Measurements from ENCODE around the gene ZNF75A. TPM values are rescaled to one million over a fixed set of nuclear protein-coding genes. Genes with fewer than 3 reads are reported as not detected.

The ZNF75A gene
- total RNA-seq, 4 donors from 2014 or later, result 19.0 to 28.8 (median 27.3) TPM

- H3K27ac ChIP-seq, result no peak overlapping the region
- H3K9me3 ChIP-seq, result peaks cover 0 to 100% (median 5%) of the 10 kb centered on the region in 3 donors
- no peaks in the 10 kb centered on the region for H3K27me3 ChIP-seq
- H3K4me1 ChIP-seq, result peaks cover 0 to 11% (median 0%) of the 10 kb centered on the region in 3 donors
- 100% methylated on average over 1 to 4 of the region's 4 CpGs for WGBS, 2 donors (ENCODE audit: low coverage in 1 of 2)
- H3K36me3 ChIP-seq, result peaks cover 6 to 93% of the 10 kb centered on the region in 2 donors
- no peak overlapping the region for H3K4me3 ChIP-seq
- no peak for ATAC-seq
- TF ChIP-seq POLR2A (IDR thresholded peaks at IDR 0.05) (no peak), EP300 (IDR thresholded peaks at IDR 0.05) (no peak), POLR2AphosphoS5 (IDR thresholded peaks at IDR 0.05) (no peak)
- TF ChIP-seq, protein P1, sequence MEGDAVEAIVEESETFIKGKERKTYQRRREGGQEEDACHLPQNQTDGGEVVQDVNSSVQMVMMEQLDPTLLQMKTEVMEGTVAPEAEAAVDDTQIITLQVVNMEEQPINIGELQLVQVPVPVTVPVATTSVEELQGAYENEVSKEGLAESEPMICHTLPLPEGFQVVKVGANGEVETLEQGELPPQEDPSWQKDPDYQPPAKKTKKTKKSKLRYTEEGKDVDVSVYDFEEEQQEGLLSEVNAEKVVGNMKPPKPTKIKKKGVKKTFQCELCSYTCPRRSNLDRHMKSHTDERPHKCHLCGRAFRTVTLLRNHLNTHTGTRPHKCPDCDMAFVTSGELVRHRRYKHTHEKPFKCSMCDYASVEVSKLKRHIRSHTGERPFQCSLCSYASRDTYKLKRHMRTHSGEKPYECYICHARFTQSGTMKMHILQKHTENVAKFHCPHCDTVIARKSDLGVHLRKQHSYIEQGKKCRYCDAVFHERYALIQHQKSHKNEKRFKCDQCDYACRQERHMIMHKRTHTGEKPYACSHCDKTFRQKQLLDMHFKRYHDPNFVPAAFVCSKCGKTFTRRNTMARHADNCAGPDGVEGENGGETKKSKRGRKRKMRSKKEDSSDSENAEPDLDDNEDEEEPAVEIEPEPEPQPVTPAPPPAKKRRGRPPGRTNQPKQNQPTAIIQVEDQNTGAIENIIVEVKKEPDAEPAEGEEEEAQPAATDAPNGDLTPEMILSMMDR (IDR thresholded peaks at IDR 0.05), result no peak
Observed at GRCh38 chr16:3311496-3311895, 6.2 kb downstream of the ZNF75A start.

DNA sequence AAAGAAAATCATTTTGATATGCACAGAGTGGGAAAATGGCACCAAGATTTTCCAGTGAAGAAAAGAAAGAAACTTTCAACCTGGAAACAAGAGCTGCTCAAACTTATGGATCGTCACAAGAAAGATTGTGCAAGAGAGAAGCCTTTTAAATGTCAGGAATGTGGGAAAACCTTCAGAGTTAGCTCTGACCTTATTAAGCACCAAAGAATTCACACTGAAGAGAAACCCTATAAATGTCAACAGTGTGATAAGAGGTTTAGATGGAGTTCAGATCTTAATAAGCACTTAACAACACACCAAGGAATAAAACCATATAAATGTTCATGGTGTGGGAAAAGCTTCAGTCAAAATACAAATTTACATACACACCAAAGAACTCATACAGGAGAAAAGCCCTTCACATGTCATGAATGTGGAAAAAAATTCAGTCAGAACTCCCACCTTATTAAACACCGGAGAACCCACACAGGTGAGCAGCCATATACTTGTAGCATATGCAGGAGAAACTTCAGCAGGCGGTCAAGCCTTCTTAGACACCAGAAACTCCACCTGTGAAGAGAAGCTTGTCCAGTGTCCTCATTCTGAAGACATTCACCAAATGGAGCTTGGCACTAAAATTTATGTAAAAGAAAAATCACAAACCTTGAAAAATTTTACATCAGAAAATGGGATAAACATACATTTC, 12.2 kb downstream of the ZNF75A start:
- H3K4me3 ChIP-seq, result no peak overlapping the region
- no peak for ATAC-seq
- H3K9me3 ChIP-seq, result peaks cover 5 to 100% (median 9%) of the 10 kb centered on the region in 3 donors
- H3K27me3 ChIP-seq, result no peaks in the 10 kb centered on the region
- H3K36me3 ChIP-seq, result peaks cover 13 to 69% of the 10 kb centered on the region in 2 donors
- TF ChIP-seq, protein P1 (IDR thresholded peaks at IDR 0.05), result no peak
- no peak for TF ChIP-seq POLR2A (IDR thresholded peaks at IDR 0.05)
- H3K4me1 ChIP-seq, result no peaks in the 10 kb centered on the region
- H3K27ac ChIP-seq, result no peak overlapping the region
- 92 to 97% methylated on average over 2 to 3 of the region's 3 CpGs for WGBS, 2 donors (ENCODE audit: low coverage in 1 of 2)

- no peak for TF ChIP-seq EP300 (IDR thresholded peaks at IDR 0.05)
- TF ChIP-seq, protein P1 (IDR thresholded peaks at IDR 0.05), result no peak
- no peak for TF ChIP-seq POLR2A (IDR thresholded peaks at IDR 0.05)
- no peak for TF ChIP-seq POLR2AphosphoS5 (IDR thresholded peaks at IDR 0.05)
- Histone ChIP-seq H3K4me3 (no peak overlapping the region), H3K9me3 (peaks cover 0 to 95% (median 9%) of the 10 kb centered on the region in 3 donors), H3K36me3 (peaks cover 9 to 25% of the 10 kb centered on the region in 2 donors), H3K4me1 (no peaks in the 10 kb centered on the region), H3K27ac (no peak overlapping the region), H3K27me3 (no peaks in the 10 kb centered on the region)
- no peak for ATAC-seq
- WGBS, 2 donors (ENCODE audit: low coverage in 1 of 2), result 77 to 100% methylated on average over 1 to 2 of the region's 2 CpGs
Observed at GRCh38 chr16:3321816-3322215, 16.5 kb downstream of the ZNF75A start.

DNA sequence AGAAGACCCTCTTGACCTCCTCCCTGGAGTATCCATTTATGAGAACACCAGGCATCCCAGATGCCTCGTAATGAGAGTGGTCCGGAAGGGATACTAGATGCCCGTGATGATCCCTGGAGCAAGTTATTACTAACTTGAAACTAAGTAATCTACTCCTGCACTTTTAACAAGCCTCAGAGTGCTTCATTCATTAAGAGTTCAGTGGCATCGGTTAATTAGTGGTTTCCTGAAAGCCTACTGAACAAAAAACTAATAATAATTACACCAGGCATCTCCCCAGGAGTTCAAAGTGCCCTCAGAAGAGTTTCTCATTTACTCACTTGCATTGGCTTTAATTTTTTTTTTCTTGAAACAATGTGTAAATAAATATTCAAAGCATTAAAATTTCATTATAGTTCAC, 22.2 kb downstream of the ZNF75A start:
- H3K9me3 ChIP-seq, result peaks cover 0 to 45% (median 0%) of the 10 kb centered on the region in 3 donors

More for the DNA sequence above, 22.2 kb downstream of the ZNF75A start:
- no peaks in the 10 kb centered on the region for H3K36me3 ChIP-seq
- no peak overlapping the region for H3K27ac ChIP-seq
- no peak for ATAC-seq
- no peaks in the 10 kb centered on the region for H3K27me3 ChIP-seq
- 74 to 85% methylated on average over 4 of the region's 4 CpGs for WGBS, 2 donors (ENCODE audit: low coverage in 1 of 2)
- H3K4me1 ChIP-seq, result no peaks in the 10 kb centered on the region
- no peak overlapping the region for H3K4me3 ChIP-seq
- TF ChIP-seq, protein P1 (IDR thresholded peaks at IDR 0.05), result no peak
- no peak for TF ChIP-seq POLR2AphosphoS5 (IDR thresholded peaks at IDR 0.05)
- no peak for TF ChIP-seq EP300 (IDR thresholded peaks at IDR 0.05)
- no peak for TF ChIP-seq POLR2A (IDR thresholded peaks at IDR 0.05)

Data from gastroesophageal sphincter (tissue), 4 donors.